ENCODE results near the gene LAD1.

- TF ChIP-seq CTCF (IDR thresholded peaks at IDR 0.05 in 4 of 5, conservative IDR thresholded peaks at IDR 0.05 in 1 of 5) (no peak), POLR2A (IDR thresholded peaks at IDR 0.05) (no peak)
These were observed 14.7 kb downstream of the LAD1 start for GRCh38 chr1:201384406-201384782.
